HG03159 (cell line): ENCODE data around the gene SMC6.

ENCODE experiments used
- ATAC-seq: cut with Tn5 transposase; IDR thresholded peaks from one replicate; pipeline ENCODE4 v1.9.1; 2021; ENCODE audit warnings: mild to moderate bottlenecking, moderate library complexity; ENCODE audit not compliant: unreplicated experiment

Gene SMC6, protein sequence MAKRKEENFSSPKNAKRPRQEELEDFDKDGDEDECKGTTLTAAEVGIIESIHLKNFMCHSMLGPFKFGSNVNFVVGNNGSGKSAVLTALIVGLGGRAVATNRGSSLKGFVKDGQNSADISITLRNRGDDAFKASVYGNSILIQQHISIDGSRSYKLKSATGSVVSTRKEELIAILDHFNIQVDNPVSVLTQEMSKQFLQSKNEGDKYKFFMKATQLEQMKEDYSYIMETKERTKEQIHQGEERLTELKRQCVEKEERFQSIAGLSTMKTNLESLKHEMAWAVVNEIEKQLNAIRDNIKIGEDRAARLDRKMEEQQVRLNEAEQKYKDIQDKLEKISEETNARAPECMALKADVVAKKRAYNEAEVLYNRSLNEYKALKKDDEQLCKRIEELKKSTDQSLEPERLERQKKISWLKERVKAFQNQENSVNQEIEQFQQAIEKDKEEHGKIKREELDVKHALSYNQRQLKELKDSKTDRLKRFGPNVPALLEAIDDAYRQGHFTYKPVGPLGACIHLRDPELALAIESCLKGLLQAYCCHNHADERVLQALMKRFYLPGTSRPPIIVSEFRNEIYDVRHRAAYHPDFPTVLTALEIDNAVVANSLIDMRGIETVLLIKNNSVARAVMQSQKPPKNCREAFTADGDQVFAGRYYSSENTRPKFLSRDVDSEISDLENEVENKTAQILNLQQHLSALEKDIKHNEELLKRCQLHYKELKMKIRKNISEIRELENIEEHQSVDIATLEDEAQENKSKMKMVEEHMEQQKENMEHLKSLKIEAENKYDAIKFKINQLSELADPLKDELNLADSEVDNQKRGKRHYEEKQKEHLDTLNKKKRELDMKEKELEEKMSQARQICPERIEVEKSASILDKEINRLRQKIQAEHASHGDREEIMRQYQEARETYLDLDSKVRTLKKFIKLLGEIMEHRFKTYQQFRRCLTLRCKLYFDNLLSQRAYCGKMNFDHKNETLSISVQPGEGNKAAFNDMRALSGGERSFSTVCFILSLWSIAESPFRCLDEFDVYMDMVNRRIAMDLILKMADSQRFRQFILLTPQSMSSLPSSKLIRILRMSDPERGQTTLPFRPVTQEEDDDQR

GRCh38 chr2:17753803-17754663 is at the start of gene SMC6, which contains the start of gene GEN1:
Gene SMC6 (minus strand): TSS chr2:17753810. CDS start chr2:17745946, 7,864 bp downstream.
Gene GEN1 (plus strand): TSS chr2:17754138. CDS start chr2:17759944, 5,806 bp downstream.
- peak; percentile 68 for ATAC-seq

GRCh38 chr2:17800693-17801458 is 47.3 kb upstream of the SMC6 start:
- ATAC-seq = no peak

GRCh38 chr2:17800219-17800618 is 46.6 kb upstream of the SMC6 start:
- no peak for ATAC-seq

DNA sequence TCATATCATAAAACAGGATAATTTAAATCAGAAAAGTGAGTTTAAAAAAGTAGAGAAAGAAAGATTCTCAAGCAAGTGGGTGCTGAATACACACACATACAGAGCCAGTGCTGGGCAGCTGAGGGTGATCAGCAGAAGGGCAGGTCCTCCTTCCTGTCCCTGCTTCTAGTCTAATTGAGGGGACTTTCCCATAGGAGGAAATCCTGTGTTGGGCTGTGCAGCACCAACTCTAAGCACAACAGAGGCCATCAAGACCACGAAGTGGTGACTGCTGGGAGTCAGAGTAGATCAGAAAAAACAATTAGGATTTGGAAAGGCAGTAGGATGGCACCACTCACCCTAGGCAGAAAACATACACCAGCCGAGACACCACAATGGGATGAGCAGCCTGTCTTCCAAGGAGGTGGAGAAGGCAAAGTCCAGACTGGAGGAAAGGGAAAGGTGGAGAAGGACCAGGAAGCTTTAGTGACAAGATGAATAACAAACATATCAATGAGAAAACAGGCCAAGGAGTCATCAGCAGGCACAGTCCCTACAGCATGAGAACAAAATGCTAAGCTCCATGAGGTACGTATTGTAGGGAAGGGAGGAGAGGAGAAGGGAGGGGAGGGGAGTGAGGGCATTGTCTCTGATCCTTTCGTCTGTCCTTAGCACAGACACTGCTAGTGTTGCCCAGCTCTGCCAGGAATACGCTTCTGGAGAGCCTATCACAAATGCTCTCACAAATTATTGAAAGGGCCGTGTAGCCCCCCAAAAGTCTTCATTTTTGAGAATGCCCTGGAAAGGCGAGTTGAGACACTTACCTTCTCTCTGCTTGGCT is 45.9 kb upstream of the SMC6 start:
- no peak for ATAC-seq

- ATAC-seq = no peak
These were observed 44.7 kb upstream of the SMC6 start for GRCh38 chr2:17798338-17798737.

GRCh38 chr2:17795309-17795708 is 41.7 kb upstream of the SMC6 start:
- no peak for ATAC-seq

- ATAC-seq = no peak
These were observed 40.3 kb upstream of the SMC6 start for GRCh38 chr2:17793803-17794354.

DNA sequence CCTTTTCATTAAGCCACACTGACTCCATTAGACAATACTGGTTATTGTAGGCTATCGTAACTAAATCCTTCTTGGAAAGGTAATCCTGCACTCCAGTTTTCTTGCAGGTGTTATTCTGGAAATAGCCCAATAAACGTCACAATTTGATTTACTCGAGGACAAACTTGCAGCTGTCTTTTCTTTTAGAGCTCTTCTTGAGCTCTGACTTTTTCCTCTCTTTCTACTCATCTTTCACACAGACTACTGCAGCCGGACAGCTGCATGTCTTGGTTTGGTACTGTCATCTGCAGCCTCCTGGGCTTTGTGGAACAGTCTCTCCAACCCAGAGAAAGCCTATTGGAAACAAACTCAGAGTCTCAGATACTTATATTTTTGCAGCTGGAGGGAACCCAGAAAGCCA is 39.7 kb upstream of the SMC6 start:
- ATAC-seq = no peak

DNA sequence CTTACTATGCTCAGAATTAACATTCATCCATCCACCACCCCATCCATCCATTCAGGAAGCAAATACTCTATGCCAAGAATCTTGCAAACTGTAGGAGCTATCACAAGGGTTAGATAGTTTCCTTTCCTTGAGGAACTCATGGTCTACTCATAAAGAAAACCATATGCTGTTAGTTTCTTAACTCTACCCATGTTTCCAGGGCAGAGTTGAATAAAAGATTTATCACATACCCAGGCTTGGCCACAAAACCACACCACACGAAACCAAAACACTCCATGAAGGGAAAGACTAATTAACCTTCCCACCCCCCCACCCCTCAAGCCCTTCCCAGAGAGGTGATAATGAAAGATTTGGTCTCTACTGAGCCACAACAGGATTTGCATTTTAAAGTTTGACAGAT is 38.9 kb upstream of the SMC6 start:
- ATAC-seq = no peak

- no peak for ATAC-seq
These were observed 38.2 kb upstream of the SMC6 start for GRCh38 chr2:17791817-17792130.

DNA sequence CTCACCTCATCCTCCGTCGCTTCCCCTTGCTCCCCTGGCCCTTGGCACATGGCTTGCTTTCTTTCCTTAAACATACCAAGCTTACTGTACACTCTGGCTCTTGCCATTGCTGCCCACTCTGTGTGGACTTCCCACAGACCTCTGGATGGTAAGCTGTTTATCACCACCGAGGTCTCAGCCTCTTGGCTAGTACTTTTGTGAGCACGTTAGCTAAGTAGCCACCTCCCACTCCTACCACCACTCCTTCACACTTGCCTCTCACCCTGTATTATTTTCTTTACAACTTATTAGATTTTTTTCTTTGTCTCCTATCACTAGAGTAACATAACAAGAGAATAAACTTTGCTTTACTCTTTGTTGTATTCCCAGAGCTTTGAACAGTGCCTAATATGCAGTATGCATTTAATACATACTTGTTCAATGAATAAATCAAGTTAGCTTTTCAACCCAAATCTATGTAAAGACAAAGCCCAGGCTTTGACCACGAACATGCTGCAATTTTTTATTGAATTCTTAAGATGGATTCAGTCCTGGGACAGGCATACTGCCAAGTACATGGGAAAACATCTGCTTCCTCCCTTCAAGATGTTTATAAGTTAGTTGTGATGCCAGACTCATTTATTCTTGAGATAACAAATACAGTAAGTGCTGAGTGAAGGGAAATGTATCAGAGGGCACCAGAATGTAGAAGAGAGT is 37.7 kb upstream of the SMC6 start:
- ATAC-seq = no peak

GRCh38 chr2:17790536-17790935 is 36.9 kb upstream of the SMC6 start:
- no peak for ATAC-seq

DNA sequence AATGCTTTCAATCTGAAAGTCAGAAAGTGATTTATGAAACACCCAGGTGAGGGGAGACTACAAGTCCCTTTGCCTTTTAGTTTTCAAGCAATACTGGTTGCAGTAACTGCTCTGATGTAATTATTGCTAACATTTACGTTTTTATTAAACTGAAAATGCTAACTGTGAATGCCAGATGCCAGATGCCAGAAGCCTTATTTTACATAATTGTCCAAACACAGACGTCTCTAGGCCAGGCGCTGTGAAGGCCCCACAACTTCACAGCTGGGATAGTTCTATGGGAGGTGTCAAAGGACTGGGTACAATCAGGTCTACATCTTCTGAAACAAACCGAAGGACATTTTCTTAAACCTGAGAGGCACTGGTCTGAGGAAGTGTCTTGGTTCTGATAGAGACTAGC is 35.2 kb upstream of the SMC6 start:
- ATAC-seq = no peak

DNA sequence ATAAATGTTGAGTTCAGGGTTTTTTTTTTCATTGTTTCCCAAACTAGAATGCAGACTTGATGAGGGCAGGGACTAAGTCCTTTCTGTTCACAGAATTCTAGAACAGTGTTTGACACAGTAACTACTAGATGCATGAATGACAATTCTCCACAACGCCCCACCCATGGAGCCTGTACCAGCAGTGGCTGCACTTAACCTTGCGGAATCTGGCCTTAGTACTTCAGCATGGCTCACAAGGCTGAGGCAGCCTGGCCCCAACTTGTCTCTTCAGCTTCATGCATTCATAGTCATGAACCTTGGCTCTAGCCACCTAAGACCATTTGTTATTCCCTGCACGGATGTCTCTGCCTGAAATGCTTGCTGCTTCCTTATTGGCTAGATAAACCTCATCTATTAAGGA is 33.1 kb upstream of the SMC6 start:
- no peak for ATAC-seq

GRCh38 chr2:17781482-17781881 is 27.9 kb upstream of the SMC6 start:
- ATAC-seq = no peak

DNA sequence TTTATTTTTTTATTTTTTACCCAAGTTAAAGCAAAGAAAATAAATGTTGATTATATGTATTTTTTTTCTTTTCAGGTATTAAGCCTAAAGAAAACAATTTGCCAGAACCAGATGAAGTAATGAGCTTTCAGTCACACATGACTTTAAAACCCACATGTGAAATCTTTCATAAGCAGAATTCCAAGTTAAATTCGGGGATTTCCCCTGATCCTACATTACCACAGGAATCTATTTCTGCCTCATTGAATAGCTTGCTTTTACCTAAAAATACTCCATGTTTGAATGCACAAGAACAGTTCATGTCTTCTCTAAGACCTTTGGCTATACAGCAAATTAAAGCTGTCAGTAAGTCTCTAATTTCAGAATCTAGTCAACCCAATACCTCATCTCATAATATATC is 26.9 kb upstream of the SMC6 start:
- no peak for ATAC-seq

DNA sequence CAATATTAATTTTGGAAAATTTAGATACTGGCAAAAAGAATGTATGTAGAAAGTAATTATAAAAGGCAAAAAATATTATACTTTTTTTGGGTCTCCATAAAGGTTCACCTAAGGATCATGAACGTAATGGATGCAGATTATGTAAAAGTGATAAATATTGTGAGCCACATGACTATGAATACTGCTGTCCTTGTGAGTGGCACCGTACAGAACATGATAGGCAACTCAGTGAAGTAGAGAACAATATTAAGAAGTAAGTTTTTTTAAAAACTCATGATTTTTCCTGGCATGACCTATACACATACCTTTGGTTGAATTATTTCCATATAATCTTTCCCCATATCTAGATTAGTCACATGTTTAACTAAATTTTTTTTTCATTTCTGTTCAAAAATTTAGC is 18.9 kb upstream of the SMC6 start:
- ATAC-seq = no peak

GRCh38 chr2:17771956-17772355 is 18.3 kb upstream of the SMC6 start:
- ATAC-seq = no peak
